Neuron (in vitro differentiated cells): ENCODE results near the gene APEX1.
A peak's percentile ranks its signal among the peaks of the same experiment; 100 is the strongest.

Source experiments
- H2AFZ ChIP-seq: one replicate; pipeline ENCODE4 v1.6.1; 2013; ENCODE audit warnings: low read depth, mild to moderate bottlenecking, inconsistent platforms, low read length, moderate library complexity
- H3K27me3 ChIP-seq: one replicate; pipeline ENCODE4 v1.6.1; 2013; ENCODE audit warnings: low read length; ENCODE audit not compliant: insufficient read depth
- H3K36me3 ChIP-seq: one replicate; pipeline ENCODE4 v1.6.1; 2013; ENCODE audit warnings: low read length; ENCODE audit not compliant: insufficient read depth
- H3K4me1 ChIP-seq: one replicate; pipeline ENCODE4 v1.6.1; 2013; ENCODE audit warnings: low read length; ENCODE audit not compliant: insufficient read depth
- H3K4me3 ChIP-seq: 2 replicates; pipeline ENCODE4 v1.5.1; 2013; ENCODE audit warnings: mild to moderate bottlenecking, low read length, moderate library complexity
- H3K9me3 ChIP-seq: one replicate; pipeline ENCODE4 v1.6.1; 2013; ENCODE audit warnings: low read length

The APEX1 gene

DNA sequence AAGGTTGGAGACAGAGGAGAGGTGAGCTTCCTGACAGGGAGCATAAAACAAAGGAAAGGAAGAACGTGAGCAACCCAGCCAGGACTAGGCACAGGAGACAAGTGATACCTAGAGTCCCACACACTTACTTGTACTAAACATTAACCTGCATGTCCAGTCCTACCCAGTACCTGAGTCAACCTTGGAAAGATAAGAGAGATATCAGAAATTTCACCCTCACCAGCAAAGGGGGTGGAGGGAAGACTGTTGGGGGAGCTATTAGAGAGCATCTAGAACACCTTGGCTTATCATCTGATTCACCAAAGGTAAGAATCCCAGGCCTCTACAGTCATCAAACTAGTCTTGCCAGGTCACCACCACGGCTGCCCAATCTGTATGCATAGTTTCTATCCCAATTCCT is 30.2 kb upstream of the APEX1 start:
- no peaks in the 10 kb centered on the region for H3K9me3 ChIP-seq
- H3K4me1 ChIP-seq = peaks cover 8% of the 10 kb centered on the region
- no peak overlapping the region for H2AFZ ChIP-seq
- H3K4me3 ChIP-seq = no peak overlapping the region
- H3K27me3 ChIP-seq = no peaks in the 10 kb centered on the region
- H3K36me3 ChIP-seq = no peaks in the 10 kb centered on the region

GRCh38 chr14:20427231-20428009 is 27.6 kb upstream of the APEX1 start:
- no peak overlapping the region for H3K4me3 ChIP-seq
- no peaks in the 10 kb centered on the region for H3K9me3 ChIP-seq
- H2AFZ ChIP-seq = no peak overlapping the region
- H3K36me3 ChIP-seq = no peaks in the 10 kb centered on the region
- no peaks in the 10 kb centered on the region for H3K27me3 ChIP-seq
- H3K4me1 ChIP-seq = no peaks in the 10 kb centered on the region

GRCh38 chr14:20428010-20428365 is 27.0 kb upstream of the APEX1 start:
- no peak overlapping the region for H2AFZ ChIP-seq
- no peaks in the 10 kb centered on the region for H3K4me1 ChIP-seq
- no peak overlapping the region for H3K4me3 ChIP-seq
- H3K9me3 ChIP-seq = no peaks in the 10 kb centered on the region
- H3K36me3 ChIP-seq = no peaks in the 10 kb centered on the region
- H3K27me3 ChIP-seq = no peaks in the 10 kb centered on the region

DNA sequence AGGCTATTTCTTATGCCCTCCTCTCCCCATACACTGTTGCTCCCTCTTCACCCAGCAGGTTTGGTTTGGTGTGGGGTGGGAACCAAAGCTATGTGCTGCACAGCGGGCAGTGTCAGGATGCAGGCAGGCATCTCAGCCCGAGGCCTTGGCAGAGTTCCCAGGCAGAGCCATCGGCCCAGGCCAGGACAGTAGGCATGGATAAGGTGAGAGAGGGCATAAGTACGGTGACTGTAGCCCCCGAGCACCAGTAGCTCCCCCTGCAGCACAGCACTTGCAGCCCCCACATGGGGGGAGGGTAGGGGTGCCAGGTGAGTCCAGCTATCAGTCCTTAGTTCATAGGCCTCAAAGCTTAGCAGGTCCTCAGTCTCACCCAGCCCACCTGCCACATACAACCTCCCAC is 26.2 kb upstream of the APEX1 start:
- no peaks in the 10 kb centered on the region for H3K4me1 ChIP-seq
- peaks cover 4% of the 10 kb centered on the region for H3K27me3 ChIP-seq
- no peak overlapping the region for H2AFZ ChIP-seq
- no peaks in the 10 kb centered on the region for H3K9me3 ChIP-seq
- H3K4me3 ChIP-seq = no peak overlapping the region
- H3K36me3 ChIP-seq = no peaks in the 10 kb centered on the region

DNA sequence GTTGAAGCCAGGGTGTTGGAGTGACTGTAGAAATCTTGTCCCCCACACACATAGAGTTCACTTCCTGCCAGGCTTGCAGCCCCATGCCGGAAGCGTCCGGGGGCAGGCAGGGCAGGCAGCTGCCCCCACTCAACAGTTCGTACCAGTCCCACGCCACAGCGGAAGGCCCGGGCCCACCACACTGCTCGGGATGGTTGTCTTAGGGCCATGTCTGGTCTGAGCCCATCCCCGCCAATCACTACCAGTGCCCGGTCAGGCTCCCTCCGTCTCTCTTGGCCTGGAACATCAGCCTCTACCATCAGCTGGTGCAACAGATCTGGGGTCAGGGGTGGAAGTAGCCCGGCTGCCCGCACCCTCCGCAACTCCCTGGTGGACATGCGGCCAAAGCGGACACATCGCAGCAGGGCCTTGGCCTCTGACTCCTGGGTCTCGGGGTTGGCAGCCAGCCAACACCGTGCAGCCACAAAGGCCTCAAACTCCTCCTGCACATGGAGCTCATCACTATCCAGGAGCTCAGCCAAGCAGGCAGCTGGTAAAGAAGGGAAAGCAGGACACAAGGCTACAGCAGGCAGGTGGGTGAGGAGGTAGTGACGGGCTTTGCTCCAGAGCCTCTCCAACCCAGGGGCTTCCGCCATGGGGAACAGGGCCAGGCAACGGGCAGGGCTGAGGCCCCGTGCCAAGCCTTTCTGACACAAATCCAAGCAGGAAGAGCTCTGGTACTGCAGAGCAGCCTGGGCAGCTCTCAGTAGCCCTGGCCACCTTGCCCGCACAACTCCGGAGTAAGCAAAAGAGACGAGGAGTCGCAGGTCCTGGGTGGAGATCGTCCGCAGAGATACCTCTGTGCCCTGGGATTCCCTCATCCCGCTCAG is 25.0 kb upstream of the APEX1 start:
- Histone ChIP-seq H3K4me1 (no peaks in the 10 kb centered on the region), H2AFZ (no peak overlapping the region), H3K4me3 (no peak overlapping the region), H3K27me3 (peaks cover 11% of the 10 kb centered on the region), H3K36me3 (no peaks in the 10 kb centered on the region), H3K9me3 (no peaks in the 10 kb centered on the region)

- Histone ChIP-seq H3K27me3 (peaks cover 40% of the 10 kb centered on the region), H3K4me1 (no peaks in the 10 kb centered on the region), H3K4me3 (no peak overlapping the region)
These were observed 20.1 kb upstream of the APEX1 start for GRCh38 chr14:20434701-20435581.

GRCh38 chr14:20435582-20436362 is 19.3 kb upstream of the APEX1 start, which contains the start of gene KLHL33:
KLHL33 (minus strand) TSS chr14:20436166; CDS start chr14:20435811, 355 bp downstream.
- no peak within 1 kb of the TSS for H3K4me3 ChIP-seq
- H3K9me3 ChIP-seq = peaks cover 2% of the 10 kb centered on the region
- H2AFZ ChIP-seq = peak within 1 kb of the TSS; percentile 28
- H3K36me3 ChIP-seq = no peaks in the 10 kb centered on the region
- no peaks in the 10 kb centered on the region for H3K4me1 ChIP-seq
- H3K27me3 ChIP-seq = peaks cover 40% of the 10 kb centered on the region

More at GRCh38 chr14:20434701-20435581, 20.1 kb upstream of the APEX1 start:
- H3K36me3 ChIP-seq = no peaks in the 10 kb centered on the region
- H3K9me3 ChIP-seq = peaks cover 2% of the 10 kb centered on the region
- H2AFZ ChIP-seq = peak overlapping the region; percentile 28

DNA sequence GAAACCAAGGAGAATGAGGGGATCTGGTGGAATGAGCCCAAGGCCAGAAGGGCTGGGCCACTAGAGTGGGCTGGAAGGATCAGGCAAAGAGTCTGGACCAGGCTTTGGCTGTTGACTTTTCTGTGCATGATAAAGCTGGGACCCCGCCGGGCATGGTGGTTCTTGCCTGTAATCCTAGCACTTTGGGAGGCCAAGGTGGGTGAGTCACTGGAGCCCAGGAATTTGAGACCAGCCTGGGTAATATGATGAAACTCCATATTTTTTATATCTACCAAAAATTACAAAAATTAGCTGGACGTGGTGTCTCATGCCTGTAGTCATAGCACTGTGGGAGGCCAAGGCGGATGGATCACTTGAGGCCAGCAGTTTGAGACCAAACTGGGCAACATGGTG is 18.7 kb upstream of the APEX1 start:
- Histone ChIP-seq H3K9me3 (peaks cover 2% of the 10 kb centered on the region), H3K36me3 (no peaks in the 10 kb centered on the region), H3K27me3 (peaks cover 40% of the 10 kb centered on the region), H3K4me3 (no peak overlapping the region), H3K4me1 (no peaks in the 10 kb centered on the region), H2AFZ (no peak overlapping the region)

- H3K27me3 ChIP-seq = peaks cover 36% of the 10 kb centered on the region
- no peaks in the 10 kb centered on the region for H3K4me1 ChIP-seq
- no peaks in the 10 kb centered on the region for H3K36me3 ChIP-seq
- H3K4me3 ChIP-seq = no peak overlapping the region
- no peak overlapping the region for H2AFZ ChIP-seq
- H3K9me3 ChIP-seq = peaks cover 6% of the 10 kb centered on the region
These were observed 16.4 kb upstream of the APEX1 start for GRCh38 chr14:20438664-20439063.

DNA sequence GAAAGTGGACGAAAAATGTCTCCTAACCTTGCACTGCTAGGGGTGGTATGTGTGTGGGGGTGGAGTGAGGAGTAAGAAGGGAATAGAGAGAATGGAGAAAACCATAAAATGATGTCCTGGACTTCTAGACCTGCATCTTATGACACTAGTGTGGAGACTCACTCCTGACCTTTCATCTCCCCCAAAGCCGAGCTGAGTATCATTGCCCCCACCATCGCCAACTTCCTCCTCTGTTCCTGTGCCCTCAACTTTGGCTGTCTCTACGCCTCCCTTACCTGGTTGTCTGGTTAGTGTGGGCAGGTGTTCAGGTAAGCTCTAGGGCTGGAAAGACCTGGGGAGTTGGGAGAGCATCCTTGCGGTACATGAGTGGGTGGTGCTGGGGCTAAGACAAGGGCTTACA is 14.6 kb upstream of the APEX1 start:
- Histone ChIP-seq H3K27me3 (peaks cover 25% of the 10 kb centered on the region), H3K4me3 (no peak overlapping the region), H3K4me1 (no peaks in the 10 kb centered on the region), H3K36me3 (peaks cover 8% of the 10 kb centered on the region), H2AFZ (no peak overlapping the region), H3K9me3 (peaks cover 6% of the 10 kb centered on the region)

DNA sequence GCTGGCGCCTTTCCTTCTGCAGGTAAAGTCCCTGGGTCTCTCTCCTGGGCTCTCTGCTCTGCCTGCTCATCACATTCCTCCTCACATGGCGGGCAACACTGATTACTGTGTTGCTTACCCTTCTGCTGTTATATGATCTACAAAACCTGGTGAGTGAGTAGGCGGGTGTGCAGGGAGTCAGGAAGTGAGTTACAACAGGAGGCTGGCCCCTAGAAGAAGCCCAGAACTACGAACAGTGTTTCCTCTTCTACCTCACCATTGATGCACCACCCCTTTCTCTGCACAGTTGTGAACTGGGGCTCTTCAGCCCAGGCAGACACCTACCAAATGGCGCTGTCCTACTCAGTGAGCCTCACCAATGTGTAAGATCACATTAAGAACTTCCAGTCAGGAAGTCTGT is 14.1 kb upstream of the APEX1 start:
- Histone ChIP-seq H3K4me1 (no peaks in the 10 kb centered on the region), H3K4me3 (no peak overlapping the region), H3K27me3 (peaks cover 21% of the 10 kb centered on the region), H3K36me3 (peaks cover 12% of the 10 kb centered on the region), H3K9me3 (peaks cover 4% of the 10 kb centered on the region), H2AFZ (no peak overlapping the region)

- peaks cover 20% of the 10 kb centered on the region for H3K27me3 ChIP-seq
- H3K4me1 ChIP-seq = no peaks in the 10 kb centered on the region
- H2AFZ ChIP-seq = no peak overlapping the region
- H3K9me3 ChIP-seq = peaks cover 4% of the 10 kb centered on the region
- no peak overlapping the region for H3K4me3 ChIP-seq
- peaks cover 18% of the 10 kb centered on the region for H3K36me3 ChIP-seq
These were observed 13.6 kb upstream of the APEX1 start for GRCh38 chr14:20441461-20441860.
